IPS-20b (cell line): Measurements from ENCODE around the gene PTCHD1.
A peak's percentile ranks its signal among the peaks of the same experiment; 100 is the strongest.

ENCODE experiments used
- H3K27ac ChIP-seq: one replicate; pipeline ENCODE4 v1.5.1; 2013; ENCODE audit warnings: low read length
- H3K27me3 ChIP-seq: 2 replicates; pipeline ENCODE4 v1.6.1; 2013; ENCODE audit warnings: mild to moderate bottlenecking, low read length, inconsistent platforms; ENCODE audit not compliant: insufficient read depth
- H3K36me3 ChIP-seq: 2 replicates; pipeline ENCODE4 v1.6.1; 2013; ENCODE audit warnings: low read depth, mild to moderate bottlenecking, inconsistent platforms, low read length, moderate library complexity; ENCODE audit not compliant: insufficient read depth
- H3K4me1 ChIP-seq: 2 replicates; pipeline ENCODE4 v1.6.1; 2013; ENCODE audit warnings: mild to moderate bottlenecking, control low read depth, inconsistent platforms, low read length, moderate library complexity; ENCODE audit not compliant: insufficient read depth
- H3K4me3 ChIP-seq: 2 replicates; pipeline ENCODE4 v1.5.1; 2013; ENCODE audit warnings: mild to moderate bottlenecking, low read length, inconsistent platforms
- H3K9ac ChIP-seq: 2 replicates; pipeline ENCODE4 v1.6.1; 2013; ENCODE audit warnings: low read depth, mild to moderate bottlenecking, inconsistent platforms, low read length, moderate library complexity
- H3K9me3 ChIP-seq: 2 replicates; pipeline ENCODE4 v1.6.1; 2013; ENCODE audit warnings: mild to moderate bottlenecking, low read depth, low read length, inconsistent platforms; ENCODE audit not compliant: insufficient read depth

Gene PTCHD1

DNA sequence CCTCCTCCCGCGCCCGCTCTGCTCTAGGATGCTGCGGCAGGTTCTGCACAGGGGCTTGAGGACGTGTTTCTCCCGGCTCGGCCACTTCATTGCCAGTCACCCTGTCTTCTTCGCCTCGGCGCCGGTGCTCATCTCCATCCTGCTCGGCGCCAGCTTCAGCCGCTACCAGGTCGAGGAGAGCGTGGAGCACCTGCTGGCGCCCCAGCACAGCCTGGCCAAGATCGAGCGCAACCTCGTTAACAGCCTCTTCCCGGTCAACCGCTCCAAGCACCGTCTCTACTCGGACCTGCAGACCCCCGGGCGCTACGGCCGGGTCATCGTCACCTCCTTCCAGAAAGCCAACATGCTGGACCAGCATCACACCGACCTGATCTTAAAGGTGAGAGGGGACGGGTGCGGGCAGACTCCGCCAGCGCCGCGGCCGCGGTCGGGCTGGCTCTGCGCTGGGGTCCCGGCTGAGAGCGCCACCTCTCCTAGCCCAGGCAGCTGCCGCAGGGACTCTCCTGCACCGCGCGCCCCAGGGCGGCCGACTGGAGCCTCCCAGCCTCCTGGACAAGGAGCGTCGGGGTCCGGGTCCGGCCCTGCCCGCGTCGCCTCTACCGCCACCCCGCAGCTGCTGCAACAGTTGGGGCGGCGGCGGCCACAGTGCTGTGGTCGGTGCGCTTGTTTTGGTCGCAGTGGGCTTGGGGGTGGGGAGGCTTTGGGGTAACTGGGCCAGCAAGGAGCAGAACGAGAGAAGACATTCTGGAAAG, at the start of gene PTCHD1:
TSS of gene PTCHD1 (plus strand) at position 2 of the 752 bp plus-strand sequence. CDS start at position 29, 27 bp downstream.
- H3K4me1 ChIP-seq, result peaks cover 3% of the 10 kb centered on the region; the same call in 1 of the 2 replicates
- H3K4me3 ChIP-seq, result peak within 1 kb of the TSS; percentile 74
- H3K9ac ChIP-seq, result peak within 1 kb of the TSS; percentile 41; the same call in 1 of the 2 replicates
- no peaks in the 10 kb centered on the region for H3K36me3 ChIP-seq
- H3K9me3 ChIP-seq, result no peaks in the 10 kb centered on the region
- H3K27ac ChIP-seq, result no peak within 1 kb of the TSS
- peaks cover 68% of the 10 kb centered on the region for H3K27me3 ChIP-seq

DNA sequence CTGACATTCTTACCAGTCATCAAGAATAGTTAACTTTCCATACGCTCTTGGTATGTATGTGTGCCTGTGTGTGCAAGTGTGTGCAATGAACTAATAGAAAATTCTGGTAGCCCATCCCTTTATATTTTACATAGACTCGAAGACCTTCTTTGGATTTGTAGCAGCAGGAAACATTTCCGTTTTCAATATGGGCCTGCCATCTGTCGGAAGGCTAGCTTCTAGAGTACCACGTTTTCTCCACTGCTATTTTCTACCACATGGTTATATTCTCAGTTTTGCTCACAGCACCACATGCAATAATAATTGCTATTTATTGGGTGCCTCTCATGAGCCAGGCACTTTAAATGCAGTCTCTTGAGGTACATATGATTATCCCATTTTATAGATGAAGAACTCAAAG, 47.9 kb upstream of the PTCHD1 start:
- Histone ChIP-seq H3K4me3 (no peak overlapping the region), H3K27me3 (no peaks in the 10 kb centered on the region), H3K9me3 (no peaks in the 10 kb centered on the region), H3K4me1 (peaks cover 4% of the 10 kb centered on the region; the same call in 1 of the 2 replicates), H3K9ac (no peak overlapping the region), H3K27ac (no peak overlapping the region), H3K36me3 (no peaks in the 10 kb centered on the region)

DNA sequence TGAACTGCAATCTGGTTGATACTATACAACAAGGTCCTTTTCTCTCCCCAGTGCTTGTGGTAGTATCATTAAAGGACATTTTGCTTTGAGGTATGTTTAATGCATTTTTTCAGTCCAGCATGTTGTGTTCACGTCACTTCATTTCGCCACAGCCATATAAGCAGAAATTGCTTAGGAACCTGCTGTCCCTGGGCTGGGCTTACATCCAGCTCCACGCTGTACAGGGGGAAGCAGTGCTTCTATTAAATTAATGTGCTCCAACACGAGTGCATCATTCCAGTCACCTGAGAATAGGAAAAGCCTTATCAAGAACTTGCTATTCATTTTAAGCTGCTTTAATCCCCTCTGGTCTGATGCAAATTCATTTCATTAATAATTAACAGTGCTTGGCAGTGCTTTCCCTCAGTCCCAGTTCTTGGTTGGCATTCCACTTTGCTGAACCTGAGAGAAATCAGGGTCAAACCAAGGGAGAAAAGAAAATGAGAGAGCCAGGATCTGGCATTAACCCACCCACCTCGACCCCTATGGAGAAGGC, 47.4 kb upstream of the PTCHD1 start:
- Histone ChIP-seq H3K36me3 (no peaks in the 10 kb centered on the region), H3K9ac (no peak overlapping the region), H3K4me3 (no peak overlapping the region), H3K27me3 (no peaks in the 10 kb centered on the region), H3K9me3 (no peaks in the 10 kb centered on the region), H3K4me1 (peaks cover 4% of the 10 kb centered on the region; the same call in 1 of the 2 replicates), H3K27ac (no peak overlapping the region)

DNA sequence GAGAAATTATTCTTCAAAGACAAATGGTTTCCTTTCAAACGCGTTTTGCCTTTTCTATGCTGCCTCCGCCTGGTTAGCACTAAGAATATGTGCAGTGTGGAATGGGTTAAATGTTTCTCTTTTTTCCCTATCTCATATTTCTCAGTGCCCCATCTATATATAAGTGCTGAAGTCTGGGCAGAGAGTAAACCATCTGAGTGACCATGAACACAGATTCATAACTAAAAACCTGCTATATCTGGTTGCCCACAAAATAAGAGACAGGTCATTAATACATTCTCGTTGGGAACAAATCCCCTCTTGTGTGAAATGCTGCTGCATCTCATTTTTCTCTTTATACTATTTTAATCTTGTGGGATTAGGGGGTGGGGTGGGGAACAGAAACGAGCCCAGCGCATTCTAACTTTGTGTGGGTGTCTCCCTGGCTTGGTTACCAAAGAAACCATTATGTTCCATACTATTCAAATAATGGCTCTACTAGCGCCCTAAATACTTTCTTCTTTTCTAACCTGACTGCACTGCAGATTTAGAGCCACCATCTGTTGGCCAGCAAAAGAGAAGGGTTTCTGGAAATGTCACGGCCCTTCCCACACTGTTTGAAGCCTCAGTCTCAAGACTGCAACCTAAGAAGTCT, 42.2 kb upstream of the PTCHD1 start:
- Histone ChIP-seq H3K27me3 (no peaks in the 10 kb centered on the region), H3K4me1 (no peaks in the 10 kb centered on the region), H3K4me3 (no peak overlapping the region)

DNA sequence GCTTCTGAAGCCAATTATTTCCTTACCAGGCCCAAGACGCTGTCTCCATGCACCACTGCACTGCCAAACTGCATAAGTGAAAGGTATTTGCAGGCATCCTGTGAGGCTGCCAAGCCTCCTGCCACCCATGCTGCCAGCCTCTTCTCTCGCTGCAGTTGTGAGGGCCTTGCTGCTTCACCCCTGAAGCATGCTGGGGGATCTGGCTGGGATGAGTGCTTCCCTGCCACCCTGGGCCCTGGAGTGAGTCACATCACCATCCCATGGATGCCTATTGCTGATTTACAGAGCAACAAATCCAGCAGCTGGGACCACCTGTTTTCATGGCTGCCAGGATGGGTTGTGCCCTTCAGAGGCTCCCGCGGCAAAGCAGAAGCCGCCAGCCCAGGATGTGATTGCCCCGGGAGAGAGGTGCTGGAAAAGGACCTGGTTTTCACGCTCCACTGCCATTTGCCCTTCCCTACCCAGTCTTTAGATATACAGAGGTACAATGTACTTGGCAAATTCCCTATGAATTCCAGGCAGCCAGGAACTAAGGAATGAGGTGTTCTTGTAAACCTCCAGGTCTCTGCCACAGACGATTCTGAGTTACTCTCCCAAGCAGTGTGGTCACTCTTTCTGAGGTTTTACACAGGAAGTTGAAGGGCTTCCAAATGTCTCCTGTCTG, 41.5 kb upstream of the PTCHD1 start:
- Histone ChIP-seq H3K27me3 (no peaks in the 10 kb centered on the region), H3K27ac (no peak overlapping the region), H3K36me3 (no peaks in the 10 kb centered on the region), H3K4me1 (no peaks in the 10 kb centered on the region), H3K4me3 (no peak overlapping the region), H3K9ac (no peak overlapping the region), H3K9me3 (no peaks in the 10 kb centered on the region)

More for the DNA sequence above, 42.2 kb upstream of the PTCHD1 start:
- no peak overlapping the region for H3K9ac ChIP-seq
- no peak overlapping the region for H3K27ac ChIP-seq
- H3K9me3 ChIP-seq, result no peaks in the 10 kb centered on the region
- no peaks in the 10 kb centered on the region for H3K36me3 ChIP-seq

DNA sequence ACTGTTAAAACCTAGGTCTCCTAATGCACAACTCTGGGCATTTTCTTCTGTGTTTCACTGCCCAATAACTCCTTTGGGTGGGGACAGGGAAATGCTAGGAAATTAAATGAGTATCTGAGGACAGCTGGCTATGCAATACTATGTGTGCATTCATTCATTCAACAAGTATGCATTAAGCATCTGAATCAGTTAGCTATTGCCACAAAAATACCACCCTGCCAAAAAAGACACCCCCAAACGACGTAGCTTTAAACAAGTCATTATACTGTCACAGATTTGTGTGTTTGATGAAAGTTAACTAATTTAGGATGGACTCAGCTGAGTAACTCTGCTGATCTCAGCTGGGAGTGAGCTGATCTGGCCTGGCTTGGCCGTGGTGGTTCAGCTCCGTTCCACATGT, 29.8 kb upstream of the PTCHD1 start:
- Histone ChIP-seq H3K9me3 (no peaks in the 10 kb centered on the region), H3K4me3 (no peak overlapping the region), H3K9ac (no peak overlapping the region)

DNA sequence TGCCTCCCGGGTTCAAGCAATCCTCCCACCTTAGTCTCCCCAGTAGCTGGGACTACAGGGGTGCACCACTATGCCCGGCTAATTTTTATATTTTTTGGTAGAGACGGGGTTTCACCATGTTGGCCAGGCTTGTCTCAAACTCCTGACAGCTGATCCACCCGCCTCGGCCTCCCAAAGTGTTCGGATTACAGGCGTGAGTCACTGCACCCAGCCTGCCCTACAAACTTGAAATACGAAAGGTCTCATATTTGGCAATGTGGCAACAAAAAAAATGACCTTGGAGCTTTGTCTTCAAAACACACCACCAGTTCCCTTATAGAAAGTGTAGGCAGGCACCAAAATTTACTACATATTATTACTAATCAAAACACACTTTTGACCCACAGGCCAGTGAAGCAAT, 22.9 kb upstream of the PTCHD1 start:
- Histone ChIP-seq H3K9me3 (no peaks in the 10 kb centered on the region), H3K36me3 (no peaks in the 10 kb centered on the region), H3K27ac (no peak overlapping the region), H3K27me3 (no peaks in the 10 kb centered on the region), H3K4me1 (no peaks in the 10 kb centered on the region), H3K4me3 (no peak overlapping the region), H3K9ac (no peak overlapping the region)

More for the DNA sequence above, 29.8 kb upstream of the PTCHD1 start:
- H3K27ac ChIP-seq, result no peak overlapping the region
- H3K27me3 ChIP-seq, result no peaks in the 10 kb centered on the region
- H3K4me1 ChIP-seq, result no peaks in the 10 kb centered on the region
- H3K36me3 ChIP-seq, result no peaks in the 10 kb centered on the region

DNA sequence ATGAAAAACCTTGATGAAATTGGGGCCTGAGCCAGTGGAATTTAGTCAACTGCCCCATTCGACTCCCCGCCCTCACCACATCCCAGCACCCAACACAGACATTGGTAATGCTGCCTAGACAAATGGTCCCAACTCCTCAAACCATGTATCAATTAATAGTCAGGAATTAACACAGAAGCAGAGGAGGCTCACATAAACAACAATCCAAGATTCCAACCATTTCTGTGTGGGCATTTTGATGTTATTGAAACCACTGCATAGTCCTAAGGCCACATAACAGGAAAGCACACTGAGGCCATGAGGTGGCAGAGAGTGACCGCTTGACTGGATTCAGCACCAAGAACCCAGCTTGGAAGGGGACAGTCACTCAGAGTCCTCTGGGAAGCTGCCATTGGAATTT, 22.5 kb upstream of the PTCHD1 start:
- Histone ChIP-seq H3K36me3 (no peaks in the 10 kb centered on the region), H3K4me1 (no peaks in the 10 kb centered on the region), H3K4me3 (no peak overlapping the region), H3K9me3 (no peaks in the 10 kb centered on the region), H3K27me3 (no peaks in the 10 kb centered on the region), H3K27ac (no peak overlapping the region), H3K9ac (no peak overlapping the region)

DNA sequence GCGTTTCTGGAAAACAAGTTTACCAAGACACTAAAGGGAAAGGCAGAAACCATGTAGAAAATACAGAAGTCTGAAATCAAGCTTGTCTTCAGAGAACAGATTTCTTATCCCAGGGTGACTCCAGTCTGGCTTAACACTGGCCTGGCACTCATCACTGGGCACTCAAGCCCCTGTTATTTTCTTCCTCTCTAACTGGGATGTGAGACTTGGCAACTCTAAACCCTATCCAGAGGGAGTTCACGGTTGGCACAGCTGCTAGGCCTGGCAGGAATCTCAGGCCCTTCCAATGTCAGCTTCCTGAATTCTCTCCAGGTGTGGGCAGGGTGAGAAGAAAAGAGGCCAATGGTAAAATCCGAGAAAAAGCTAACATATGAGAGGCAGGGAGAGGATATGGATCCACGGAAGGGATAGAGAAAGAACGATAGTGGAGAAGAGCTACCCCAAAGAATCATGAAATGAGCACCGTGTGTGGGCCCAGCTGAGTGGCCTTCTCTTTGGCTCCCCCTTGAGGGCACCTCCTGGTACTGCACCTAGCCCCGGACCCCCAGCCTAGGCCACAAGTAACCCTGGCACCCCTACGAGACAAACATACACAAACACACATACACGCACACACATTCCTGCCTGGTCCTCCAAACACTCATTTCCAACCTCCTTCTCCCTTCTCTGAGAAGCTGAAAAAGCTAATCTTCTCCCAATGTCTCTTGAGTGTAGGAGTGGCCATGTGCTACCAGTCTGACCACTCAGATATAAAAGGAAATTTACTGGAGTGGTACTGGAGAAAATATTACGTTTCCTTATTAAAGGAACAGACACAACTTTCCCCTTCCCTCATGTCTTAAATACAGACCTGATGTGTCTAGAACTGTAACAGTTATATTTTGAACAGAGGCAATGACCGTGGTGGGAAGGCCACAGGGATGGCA, 16.6 kb upstream of the PTCHD1 start:
- Histone ChIP-seq H3K27ac (no peak overlapping the region), H3K27me3 (no peaks in the 10 kb centered on the region), H3K36me3 (no peaks in the 10 kb centered on the region), H3K9ac (no peak overlapping the region), H3K4me1 (no peaks in the 10 kb centered on the region), H3K9me3 (no peaks in the 10 kb centered on the region), H3K4me3 (no peak overlapping the region)

DNA sequence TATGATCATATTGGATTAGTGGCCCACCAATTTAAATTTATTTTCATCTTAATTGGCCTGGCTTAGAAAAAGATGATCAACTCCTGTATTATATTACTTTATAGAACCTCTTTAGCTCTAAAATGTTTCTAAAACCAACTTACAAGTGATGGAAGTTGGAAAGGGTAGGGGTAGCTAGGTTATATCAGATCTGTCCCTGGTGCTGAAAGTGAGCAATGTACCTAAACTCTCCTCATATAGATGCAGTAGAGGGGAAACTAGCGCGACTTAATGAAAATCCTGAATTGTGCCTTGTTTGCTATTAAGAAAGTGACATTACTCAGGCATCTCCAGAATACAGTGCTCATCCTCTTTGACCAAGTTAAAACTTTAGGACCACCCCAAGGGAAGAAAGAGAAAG, 7.5 kb upstream of the PTCHD1 start:
- Histone ChIP-seq H3K27ac (no peak overlapping the region), H3K4me3 (no peak overlapping the region), H3K36me3 (no peaks in the 10 kb centered on the region), H3K4me1 (no peaks in the 10 kb centered on the region), H3K9me3 (no peaks in the 10 kb centered on the region), H3K27me3 (peaks cover 18% of the 10 kb centered on the region), H3K9ac (no peak overlapping the region)

DNA sequence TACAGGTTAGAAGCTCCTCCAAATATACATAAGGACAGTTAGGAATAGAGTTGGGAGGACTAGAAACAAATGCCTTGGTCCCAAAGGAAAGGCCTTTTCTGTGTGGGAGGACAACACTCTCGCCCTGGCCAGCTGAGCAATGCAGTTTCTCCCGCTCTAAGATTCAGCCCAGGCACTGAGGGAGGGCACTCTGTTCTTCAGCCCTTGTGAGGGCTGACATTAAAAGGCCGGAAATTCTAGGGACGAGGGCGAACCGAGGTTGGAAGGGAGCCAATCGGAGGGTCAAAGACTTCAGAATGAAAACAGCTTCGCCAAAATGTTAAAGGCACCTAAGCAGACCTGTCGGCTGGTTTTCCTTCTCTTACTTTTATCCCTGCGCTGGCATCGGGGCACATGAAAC, 2.9 kb upstream of the PTCHD1 start:
- no peak overlapping the region for H3K27ac ChIP-seq
- peaks cover 58% of the 10 kb centered on the region for H3K27me3 ChIP-seq
- no peaks in the 10 kb centered on the region for H3K36me3 ChIP-seq
- H3K9ac ChIP-seq, result peak overlapping the region; percentile 2; the same call in 1 of the 2 replicates
- H3K9me3 ChIP-seq, result no peaks in the 10 kb centered on the region
- peak overlapping the region; percentile 74 for H3K4me3 ChIP-seq
- H3K4me1 ChIP-seq, result 0 out of 2 replicates have a peak, but pooled peaks cover 3% of the 10 kb centered on the region
